Cortex of kidney (tissue), 1 donor: ENCODE data around the gene CCN6.
"Not testable (repeated sequence)": the region's sequence is repeated elsewhere in the genome, so short reads cannot be mapped to it uniquely, and the experiment has no call there.

Experiments
- DNase-seq: peaks from one replicate; lab custom pipeline; 2025; lab: John Stamatoyannopoulos, UW

The CCN6 gene

DNA sequence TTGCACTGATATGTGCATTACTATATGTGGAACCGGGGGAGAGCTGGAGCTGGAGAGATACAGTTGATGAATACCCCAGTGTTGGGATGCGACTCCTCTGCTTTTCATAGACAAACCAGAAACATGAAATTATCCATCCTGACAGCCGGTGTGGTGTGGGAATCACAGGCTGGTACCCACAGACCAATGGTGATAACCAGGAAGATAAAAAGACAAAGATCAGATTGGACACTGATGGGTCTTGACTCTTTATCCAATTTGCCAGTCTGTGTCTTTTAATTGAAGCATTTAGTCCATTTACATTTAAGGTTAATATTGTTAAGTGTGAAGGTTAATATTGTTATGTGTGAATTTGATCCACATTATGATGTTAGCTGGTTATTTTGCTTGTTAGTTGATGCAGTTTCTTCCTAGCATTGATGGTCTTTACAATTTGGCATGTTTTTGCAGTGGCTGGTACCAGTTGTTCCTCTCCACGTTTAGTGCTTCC lies 2.6 kb upstream of the CCN6 start:
- DNase-seq: not testable (repeated sequence)

DNA sequence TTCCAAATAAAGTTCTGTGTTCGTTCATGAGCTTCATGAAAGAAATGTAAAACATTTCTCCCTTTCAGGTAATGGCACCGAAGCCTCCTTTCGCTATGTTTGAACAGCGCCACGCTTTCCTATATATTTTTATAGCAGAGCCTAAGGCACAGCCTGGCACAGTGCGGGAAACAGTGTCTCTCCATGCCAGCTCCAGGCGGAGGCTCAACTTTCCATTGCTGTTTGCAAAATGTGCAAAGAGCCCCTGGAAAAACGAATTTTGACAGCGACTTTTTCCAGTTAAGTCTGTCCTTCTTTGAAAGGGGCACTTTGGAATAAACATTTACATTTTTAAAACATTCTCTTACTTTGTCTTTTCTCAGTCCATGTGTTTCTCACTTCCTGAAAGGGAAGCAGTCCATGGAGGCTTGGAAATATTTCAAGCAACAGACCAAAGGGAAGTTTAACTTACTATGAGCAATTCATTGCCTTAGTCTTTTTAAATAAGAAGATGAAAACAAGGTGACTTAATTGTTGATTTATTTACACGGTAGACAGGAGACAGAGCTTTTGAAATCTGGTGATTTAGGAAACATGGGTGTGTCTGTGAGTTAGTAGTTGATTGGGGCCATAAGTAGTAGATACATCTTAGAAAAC lies 769 bp downstream of the CCN6 start:
- no peak for DNase-seq

DNA sequence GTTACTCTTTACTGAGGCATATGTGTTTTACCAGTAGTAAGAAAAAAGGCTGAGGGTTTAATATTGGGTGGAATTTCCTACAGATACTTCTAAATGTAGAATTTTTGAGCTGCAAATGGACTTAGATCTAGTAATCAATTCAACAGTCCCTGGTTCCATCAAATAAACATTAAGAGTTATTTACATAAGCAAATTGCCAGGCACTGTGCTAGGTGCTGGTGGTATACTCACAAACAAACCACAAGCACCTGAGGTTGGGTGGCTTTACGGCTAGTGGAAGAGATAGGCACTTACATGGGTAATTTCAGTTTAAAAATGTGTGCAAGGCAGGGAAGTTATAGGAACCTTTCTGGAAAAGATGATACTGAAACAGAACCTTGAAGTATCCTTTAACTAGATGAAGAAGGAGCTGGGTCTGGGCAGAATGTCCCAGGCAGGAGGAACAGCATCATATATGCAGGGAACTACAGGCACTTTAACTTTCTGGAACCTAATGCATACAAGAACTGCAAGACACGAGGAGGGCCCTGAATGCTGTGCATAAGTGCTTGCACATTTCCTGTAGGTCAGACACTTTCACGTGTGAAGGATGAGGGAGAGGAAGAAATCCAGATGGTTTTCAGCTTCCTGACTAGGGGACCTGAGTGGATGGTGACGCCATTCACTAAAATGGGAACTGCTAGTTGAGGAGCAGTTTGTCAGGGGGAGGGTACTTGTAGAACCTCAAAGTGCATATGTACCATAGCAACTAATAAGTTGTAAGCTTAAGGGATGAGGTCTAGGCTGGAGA lies 4.5 kb downstream of the CCN6 start:
- DNase-seq: no peak

DNA sequence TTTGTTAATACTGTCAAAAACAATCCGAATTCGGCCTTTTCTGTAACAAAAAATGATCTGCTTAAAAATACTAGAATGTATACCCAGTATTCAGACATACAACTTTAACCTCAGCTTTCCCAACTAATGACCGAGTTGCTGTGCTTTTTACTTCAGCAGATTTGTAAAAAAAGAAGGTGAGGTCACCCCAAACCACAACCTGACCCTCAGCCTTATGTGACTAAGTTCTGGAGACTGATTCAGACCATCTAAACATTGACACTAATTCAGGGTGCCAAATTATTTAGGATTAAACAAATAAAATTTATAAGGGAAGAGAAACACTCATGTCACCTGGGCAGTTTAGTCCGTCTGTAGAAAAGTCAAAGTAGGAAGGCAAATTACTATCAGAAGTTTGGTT lies 7.7 kb downstream of the CCN6 start:
- no peak for DNase-seq

DNA sequence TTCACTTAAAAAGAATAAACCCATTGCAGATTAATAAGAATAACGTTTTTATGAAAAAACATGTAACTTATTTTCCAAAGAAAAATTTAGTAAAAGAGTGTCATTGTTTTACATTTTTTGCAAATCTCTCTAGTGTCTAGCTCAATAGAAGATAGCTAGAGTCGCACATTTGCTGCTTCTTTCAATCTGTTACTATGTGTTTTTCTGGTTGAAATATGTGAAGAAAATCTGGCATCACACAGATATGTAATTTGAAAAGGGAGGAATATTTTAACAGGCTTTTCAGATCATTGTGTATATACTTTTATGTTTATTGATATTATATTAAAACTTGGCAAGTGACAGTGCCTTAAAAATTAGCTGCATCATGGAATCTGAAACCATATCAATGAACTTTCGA lies 9.1 kb downstream of the CCN6 start:
- DNase-seq: no peak

DNA sequence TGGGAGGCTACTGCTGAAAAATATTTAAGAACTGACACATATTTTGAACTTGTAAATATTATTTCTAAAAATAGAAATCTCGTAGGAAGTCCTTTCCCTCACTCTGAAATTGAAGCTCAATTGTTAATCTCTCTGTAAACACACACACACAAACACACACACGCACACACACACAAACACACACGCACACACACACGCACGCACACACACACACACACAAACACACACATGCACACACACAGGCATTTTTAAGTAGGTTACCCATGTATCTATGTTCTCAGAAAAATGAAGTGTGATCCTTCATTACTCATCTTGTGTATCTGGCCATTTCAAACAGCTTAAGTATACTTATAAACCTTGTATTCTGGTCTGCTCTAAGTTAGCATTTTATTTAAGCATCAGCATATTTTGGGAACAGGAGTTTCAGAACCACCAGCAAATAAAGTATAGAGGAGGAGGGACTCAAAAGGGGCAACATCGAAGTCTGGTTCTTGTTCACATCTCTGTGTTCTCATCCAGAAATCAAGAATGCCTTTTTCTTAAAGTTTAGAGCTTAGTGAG lies 11.6 kb downstream of the CCN6 start:
- no peak for DNase-seq

DNA sequence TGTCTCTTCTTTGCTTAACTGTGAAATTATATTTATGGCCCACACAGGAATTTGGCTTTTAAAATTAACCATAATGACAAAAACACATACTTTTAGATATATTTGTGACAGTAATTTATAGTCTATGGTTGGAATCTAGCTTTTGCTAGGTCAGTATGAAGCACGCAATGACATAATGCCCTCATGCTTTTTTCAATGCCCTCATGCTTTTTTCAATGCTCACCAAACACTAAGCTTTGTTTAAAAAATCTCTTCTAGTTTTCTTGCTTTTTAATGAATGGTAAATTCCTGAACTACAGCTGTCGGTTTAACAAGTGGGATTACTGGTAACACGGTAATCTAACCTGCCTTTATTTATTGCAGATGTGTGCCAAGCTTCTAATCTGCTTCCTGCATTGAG lies 12.7 kb downstream of the CCN6 start:
- no peak for DNase-seq

DNA sequence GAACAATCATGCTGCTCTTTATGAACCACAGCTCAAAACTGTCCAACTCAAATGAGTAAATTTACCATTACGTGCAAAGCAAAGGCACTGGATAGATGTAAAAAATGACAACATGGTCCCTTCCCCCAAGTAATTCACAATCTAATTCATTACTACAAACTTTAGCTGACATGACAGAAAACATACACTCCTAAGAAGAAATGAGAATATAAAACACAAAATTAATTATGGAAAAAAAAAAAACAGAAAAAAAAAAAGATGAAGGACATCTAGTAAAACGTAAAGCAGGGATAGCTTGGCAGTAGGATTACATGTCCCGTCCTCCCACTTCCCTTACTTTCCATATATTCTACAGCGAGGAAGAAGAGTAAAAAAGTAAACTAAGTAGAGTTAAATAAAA lies 27.7 kb downstream of the CCN6 start:
- no peak for DNase-seq

DNA sequence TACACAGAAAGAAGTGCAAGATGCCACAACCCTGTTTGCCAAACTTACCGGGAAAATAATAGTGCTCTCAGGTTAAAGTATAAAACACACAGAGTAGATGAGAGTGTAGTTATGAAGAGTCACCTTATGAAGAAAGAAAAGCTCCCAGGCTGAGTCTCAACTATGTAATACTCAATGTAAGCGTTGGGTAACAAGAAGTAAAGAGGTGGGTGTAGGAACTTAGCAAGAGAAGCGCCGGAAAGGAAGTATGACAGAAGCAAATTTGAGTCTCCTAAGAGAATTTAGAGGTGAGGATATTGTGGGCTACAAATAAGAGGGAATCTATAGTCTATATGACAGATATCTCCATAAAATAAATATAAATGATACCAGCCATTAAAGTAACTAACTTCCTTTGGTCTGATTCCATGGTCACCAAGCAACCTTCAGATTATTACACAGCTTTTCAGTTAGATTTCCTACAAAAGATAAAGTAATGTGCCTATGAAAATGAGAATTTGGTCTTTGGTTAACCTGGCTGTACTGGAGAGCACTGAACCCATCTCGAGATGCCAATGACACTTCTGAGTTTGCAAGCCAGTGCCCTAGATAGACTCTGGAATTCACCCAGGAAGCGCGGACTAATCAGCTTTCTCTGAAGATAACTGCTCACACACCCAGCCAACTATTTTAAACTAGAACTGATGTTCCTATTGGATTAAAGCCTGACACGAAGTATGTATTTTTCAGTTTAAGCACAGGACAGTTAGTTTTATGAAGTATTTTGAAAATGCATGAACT lies 31.6 kb downstream of the CCN6 start:
- DNase-seq: no peak

DNA sequence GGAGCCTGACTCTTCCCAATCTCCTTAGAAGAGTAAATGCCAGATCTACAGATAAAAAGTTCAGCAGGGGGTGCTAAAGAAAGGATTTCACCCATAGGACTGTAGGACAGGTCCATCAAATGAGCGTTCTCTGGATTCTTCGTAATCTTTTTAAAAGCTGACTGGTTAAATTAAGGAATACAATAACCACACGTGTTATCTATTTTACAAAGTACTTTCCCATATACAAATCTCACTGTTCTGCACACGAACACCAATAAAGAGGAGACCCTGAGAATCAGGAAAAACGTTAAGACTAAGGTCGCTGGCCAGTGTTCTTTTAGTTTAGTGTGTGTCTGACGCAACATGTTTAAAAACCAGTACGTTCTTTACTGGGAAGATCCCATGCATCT lies 32.8 kb downstream of the CCN6 start:
- DNase-seq: no peak

DNA sequence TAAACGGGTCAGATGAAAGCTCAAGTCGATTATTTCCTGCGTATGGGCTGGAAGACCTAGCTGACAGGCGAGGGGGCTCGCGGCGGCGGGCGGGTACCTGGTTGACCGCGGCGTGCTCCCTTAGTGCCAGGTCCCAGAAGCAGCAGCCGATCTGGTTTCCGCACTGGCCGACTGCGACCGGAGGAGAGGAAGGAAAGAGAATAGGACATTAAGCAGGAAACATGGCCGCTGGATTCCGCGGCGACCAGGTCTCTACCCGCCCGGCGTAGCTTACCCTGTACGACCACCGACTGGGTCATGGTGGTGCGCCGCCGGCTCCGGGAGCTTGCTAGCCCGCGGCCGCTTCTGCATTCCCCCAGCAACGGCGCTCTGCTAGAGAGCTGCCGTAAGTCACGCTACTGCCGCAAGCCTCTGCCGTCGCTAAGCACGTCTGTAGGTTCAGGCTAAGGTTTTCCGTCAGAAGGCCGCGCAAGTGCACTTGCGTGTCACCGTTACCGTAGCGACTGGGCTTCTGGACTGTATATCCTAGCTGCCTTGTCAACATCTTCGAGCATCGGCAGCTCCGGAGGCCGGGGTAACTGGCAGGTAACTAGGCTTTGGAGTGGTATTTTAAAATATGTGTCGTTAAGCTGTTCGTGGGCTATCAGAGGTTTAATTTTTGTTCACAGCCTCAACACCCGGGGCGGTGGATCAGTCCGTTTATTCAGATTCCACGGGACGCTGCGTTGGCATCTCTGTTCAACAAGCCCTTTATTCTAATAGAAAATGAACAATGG lies 33.4 kb downstream of the CCN6 start, which contains the start of the genes FAM229B and TUBE1:
Gene FAM229B, plus strand, starts transcription at position 456 of the 776 bp plus-strand sequence. CDS start 11,693 bp downstream, outside the sequence.
Gene TUBE1, minus strand, starts transcription at position 347 of the 776 bp plus-strand sequence. Its CDS starts 48 bp downstream, at position 299.
- DNase-seq: no peak

DNA sequence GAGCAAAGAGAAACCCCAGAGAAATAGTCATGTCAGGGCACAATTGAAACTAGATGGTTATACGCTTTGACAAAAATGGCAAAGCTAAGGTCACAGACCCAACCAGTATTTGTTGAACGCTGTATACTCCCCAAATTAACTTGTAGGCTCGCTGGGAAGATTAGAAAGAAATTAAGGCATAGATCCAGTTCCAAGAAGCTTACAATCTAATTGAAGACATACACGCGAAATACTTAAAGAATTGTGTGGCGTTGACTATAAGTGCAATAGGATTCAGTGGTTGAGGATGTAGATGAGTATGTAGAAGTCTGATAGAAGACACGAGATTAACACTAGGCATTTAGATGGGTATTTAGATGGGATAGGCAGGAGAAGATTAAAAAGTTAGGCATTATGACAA lies 34.0 kb downstream of the CCN6 start:
- DNase-seq: no peak

DNA sequence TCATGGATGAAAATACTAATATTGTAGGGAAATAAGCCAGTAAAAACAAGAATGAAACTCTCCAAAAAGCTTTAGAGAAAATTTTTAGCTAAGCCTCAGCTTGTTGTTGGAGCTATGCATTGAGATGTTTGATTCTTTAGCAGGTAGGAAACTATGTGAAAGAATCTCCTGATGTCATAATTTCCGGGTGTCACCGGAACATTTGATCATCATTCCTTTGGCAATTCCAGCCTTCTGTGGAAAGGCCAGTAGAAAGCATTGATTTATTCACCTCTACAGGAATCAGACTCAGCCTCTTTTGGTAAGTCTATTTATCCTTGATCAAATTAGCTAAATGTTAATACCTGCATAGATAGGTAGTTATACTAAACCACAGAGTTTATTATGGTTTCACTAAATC lies 43.0 kb downstream of the CCN6 start:
- DNase-seq: no peak

DNA sequence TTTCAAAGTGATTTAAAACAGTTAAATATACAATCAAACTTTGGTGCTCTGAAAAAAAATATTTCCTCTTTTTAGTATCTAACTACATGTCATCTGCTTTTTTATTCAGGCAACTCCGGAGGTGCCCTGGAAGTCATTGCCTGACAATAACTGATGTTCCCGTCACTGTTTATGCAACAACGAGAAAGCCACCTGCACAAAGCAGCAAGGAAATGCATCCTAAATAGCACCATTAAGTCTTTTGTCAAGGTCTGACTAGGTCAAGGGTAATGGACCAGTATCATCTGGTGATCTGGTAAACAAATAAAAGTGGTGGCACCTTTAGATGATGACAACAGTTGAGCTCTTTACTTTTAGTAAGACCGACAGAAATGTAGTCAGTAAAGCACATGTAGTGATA lies 46.7 kb downstream of the CCN6 start:
- DNase-seq: no peak

DNA sequence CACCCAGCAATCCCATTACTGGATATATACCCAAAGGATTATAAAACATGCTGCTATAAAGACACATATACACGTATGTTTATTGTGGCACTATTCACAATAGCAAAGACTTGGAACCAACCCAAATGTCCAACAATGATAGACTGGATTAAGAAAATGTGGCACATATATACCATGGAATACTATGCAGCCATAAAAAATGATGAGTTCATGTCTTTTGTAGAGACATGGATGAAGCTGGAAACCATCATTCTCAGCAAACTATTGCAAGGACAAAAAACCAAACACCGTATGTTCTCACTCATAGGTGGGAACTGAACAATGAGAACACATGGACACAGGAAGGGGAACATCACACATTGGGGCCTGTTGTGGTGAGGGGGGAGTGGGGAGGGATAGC lies 52.1 kb downstream of the CCN6 start:
- DNase-seq: not testable (repeated sequence)

DNA sequence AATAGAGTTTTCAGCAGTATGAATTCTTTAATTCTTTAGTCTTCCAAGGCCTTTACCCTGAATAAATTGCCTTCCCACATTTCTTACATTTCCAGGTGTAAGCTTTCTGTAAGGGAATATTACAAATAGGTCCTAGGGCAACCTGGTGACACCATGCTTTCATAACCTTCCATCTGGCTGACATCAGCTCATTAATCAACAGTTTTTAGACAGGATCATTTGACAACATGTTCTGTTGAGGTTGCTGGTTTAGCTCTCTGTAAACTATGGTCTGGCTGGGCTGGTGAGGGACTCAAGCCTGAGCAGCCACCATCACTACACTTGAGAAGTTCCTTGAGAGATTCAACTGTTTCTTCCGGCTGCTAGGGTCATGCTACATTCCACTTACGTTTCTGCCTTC lies 52.7 kb downstream of the CCN6 start:
- DNase-seq: no peak

DNA sequence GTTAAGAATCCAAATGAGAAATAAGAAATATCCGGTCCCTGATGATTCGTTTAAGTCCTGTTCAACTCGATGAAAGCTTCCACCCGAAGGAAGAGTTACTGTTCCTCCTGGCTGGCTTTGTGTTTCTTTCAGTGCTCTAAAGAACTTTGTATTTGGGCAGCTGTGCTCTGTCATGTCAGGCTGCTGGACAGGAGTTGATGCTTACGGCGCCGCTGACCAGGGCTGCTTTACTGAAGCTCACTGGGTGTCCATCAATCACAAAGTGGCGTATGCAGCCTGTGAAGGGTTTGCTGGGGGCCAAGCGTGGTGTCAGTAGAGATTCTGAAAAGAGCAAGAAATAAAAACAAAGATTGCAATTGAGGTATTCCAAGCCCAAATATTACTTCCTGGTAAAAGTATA lies 55.4 kb downstream of the CCN6 start:
- no peak for DNase-seq

DNA sequence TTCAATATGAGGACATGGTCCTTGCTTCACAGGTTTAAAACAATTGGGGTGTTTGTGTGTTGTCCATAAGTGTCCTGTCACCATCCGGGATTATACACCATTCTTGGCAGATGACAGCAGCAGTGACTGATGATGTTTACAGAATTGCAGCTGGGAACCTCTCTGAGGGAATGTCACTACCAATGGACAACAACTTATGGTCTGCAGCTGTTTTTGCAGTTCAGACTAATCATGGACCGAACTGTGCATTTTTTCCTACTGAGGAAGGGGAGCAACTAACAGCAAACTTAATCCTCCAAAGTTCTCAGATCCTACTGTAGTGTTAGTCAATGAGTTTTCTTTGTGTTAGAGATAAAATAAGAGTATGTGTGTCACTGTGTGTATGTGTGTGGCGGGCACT lies 59.5 kb downstream of the CCN6 start:
- no peak for DNase-seq

DNA sequence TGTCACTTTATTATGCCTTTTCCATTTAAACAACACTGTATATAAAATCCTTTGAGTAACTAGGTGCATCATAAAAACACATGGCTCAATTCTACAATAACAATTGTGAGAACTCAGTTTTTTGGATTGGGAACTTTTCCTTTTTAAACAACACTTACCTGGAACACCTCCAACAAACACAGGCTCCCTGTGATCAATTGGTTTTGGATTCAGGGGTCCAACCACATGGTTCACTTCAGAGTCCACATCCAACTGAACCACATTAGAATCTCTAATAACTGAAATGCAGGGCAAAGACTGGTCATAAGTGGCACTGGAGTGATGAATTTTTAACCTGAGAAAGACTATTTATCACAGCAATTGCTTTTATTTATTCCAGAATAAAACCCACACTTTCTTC lies 60.0 kb downstream of the CCN6 start:
- no peak for DNase-seq

DNA sequence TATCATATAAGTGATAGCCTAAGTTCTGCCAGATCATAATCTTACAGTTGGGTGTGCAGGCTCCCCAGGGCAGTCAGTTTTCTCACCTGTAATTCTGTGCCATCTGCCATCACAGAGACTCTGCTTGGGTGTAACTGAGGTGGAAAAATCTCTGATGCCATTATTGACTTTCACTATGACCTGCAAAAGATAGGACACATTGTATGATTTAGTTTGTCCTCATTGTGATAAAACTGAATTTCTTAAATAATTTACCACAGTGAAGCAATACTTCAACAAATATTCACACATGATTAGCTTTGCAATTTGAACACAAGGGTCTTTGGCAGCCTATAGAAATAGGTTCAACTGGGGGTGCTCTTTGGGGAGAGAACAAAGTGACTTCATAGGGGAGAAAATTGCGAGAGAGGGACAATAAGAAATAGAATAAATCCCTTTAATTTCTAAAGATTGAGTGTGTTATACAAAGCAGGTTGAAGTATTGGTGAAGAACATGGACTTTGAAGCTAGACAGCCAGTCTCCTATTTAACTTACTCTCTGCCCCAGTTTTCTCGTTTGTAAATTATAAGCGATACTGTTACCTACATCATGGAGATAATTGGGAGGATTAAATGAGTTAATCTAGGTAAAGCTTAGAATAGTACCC lies 60.8 kb downstream of the CCN6 start:
- DNase-seq: no peak

DNA sequence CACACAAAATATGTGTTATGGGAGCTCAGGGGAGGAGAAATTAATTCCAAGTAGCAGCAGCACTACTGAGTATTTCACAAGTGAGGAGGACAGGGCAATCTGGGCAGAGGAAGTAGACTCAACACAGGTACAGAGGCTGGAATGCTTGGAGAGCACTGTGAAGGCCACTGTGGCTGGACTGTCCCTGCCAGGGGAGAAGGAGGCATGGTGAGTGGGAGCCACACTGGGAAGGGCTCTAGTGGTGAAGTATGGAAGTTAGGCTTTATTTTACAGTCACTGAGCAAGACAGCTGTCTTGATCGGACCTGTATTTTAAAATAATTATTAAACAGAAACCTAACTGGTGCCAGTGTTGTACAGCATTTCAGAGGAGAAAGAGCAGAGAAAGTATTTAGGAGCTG lies 62.3 kb downstream of the CCN6 start:
- DNase-seq: no peak
